Measurements from ENCODE around the gene COPZ2.
"Not testable (repeated sequence)": the region's sequence is repeated elsewhere in the genome, so short reads cannot be mapped to it uniquely, and the experiment has no call there.

COPZ2 gene

GRCh38 chr17:48070195-48070594, 32.6 kb upstream of the COPZ2 start:
- Histone ChIP-seq H3K9me2 (replicated peaks; ENCODE audit: insufficient read depth, low read length) (no peaks in the 10 kb centered on the region), H3K36me3 (ENCODE audit: low read length) (peaks cover 13% of the 10 kb centered on the region), H3K4me3 (ENCODE audit: insufficient read depth, low read length, poor library complexity, severe bottlenecking) (no peak overlapping the region), H3K27me3 (ENCODE audit: low read length) (no peaks in the 10 kb centered on the region), H3K79me2 (ENCODE audit: insufficient read depth, low read length) (no peaks in the 10 kb centered on the region), H3K27ac (ENCODE audit: low read depth, low read length) (no peak overlapping the region), H3K4me2 (ENCODE audit: low read depth, low read length, poor library complexity, severe bottlenecking) (no peak overlapping the region), H2AFZ (ENCODE audit: low read depth, low read length, severe bottlenecking) (no peak overlapping the region), H3K9ac (ENCODE audit: low read length) (no peak overlapping the region), H3F3A (ENCODE audit: insufficient read depth) (peaks cover 5% of the 10 kb centered on the region; the same call in 1 of the 2 replicates), H3K9me3 (ENCODE audit: insufficient read depth, low read length) (no peaks in the 10 kb centered on the region), H4K20me1 (ENCODE audit: low read depth, low read length) (no peaks in the 10 kb centered on the region)
- no peak for TF ChIP-seq EZH2phosphoT487 (conservative IDR thresholded peaks at IDR 0.05; ENCODE audit: low read length)

GRCh38 chr17:48068491-48068961, 30.9 kb upstream of the COPZ2 start:
- Histone ChIP-seq H3K9me2 (replicated peaks; ENCODE audit: insufficient read depth, low read length) (no peaks in the 10 kb centered on the region), H3K9me3 (ENCODE audit: insufficient read depth, low read length) (no peaks in the 10 kb centered on the region), H4K20me1 (ENCODE audit: low read depth, low read length) (no peaks in the 10 kb centered on the region), H3K36me3 (ENCODE audit: low read length) (peaks cover 13% of the 10 kb centered on the region), H3F3A (ENCODE audit: insufficient read depth) (peaks cover 10% of the 10 kb centered on the region; the same call in 1 of the 2 replicates), H3K4me3 (ENCODE audit: insufficient read depth, low read length, poor library complexity, severe bottlenecking) (no peak overlapping the region), H3K79me2 (ENCODE audit: insufficient read depth, low read length) (no peaks in the 10 kb centered on the region), H3K4me2 (ENCODE audit: low read depth, low read length, poor library complexity, severe bottlenecking) (no peak overlapping the region), H2AFZ (ENCODE audit: low read depth, low read length, severe bottlenecking) (no peak overlapping the region), H3K27ac (ENCODE audit: low read depth, low read length) (no peak overlapping the region), H3K9ac (ENCODE audit: low read length) (no peak overlapping the region), H3K27me3 (ENCODE audit: low read length) (no peaks in the 10 kb centered on the region)
- TF ChIP-seq EZH2phosphoT487 (conservative IDR thresholded peaks at IDR 0.05; ENCODE audit: low read length) (no peak), CTCF (IDR thresholded peaks at IDR 0.05; ENCODE audit: insufficient read depth, low read length, poor library complexity, severe bottlenecking) (no peak)

- not testable (repeated sequence) for H3K36me3 ChIP-seq (ENCODE audit: low read length)
Measured at GRCh38 chr17:48067808-48068207, 30.2 kb upstream of the COPZ2 start.

GRCh38 chr17:48067245-48067644, 29.6 kb upstream of the COPZ2 start:
- no peak overlapping the region for H2AFZ ChIP-seq (ENCODE audit: low read depth, low read length, severe bottlenecking)
- H3K9me3 ChIP-seq (ENCODE audit: insufficient read depth, low read length): no peaks in the 10 kb centered on the region
- H3K9ac ChIP-seq (ENCODE audit: low read length): no peak overlapping the region
- H3K36me3 ChIP-seq (ENCODE audit: low read length): peaks cover 9% of the 10 kb centered on the region
- no peaks in the 10 kb centered on the region for H3K9me2 ChIP-seq (replicated peaks; ENCODE audit: insufficient read depth, low read length)
- H3K4me3 ChIP-seq (ENCODE audit: insufficient read depth, low read length, poor library complexity, severe bottlenecking): no peak overlapping the region
- TF ChIP-seq EZH2phosphoT487 (conservative IDR thresholded peaks at IDR 0.05; ENCODE audit: low read length): no peak
- no peak for TF ChIP-seq CTCF (IDR thresholded peaks at IDR 0.05; ENCODE audit: insufficient read depth, low read length, poor library complexity, severe bottlenecking)
- H3K4me2 ChIP-seq (ENCODE audit: low read depth, low read length, poor library complexity, severe bottlenecking): no peak overlapping the region
- H3K27ac ChIP-seq (ENCODE audit: low read depth, low read length): no peak overlapping the region
- H3F3A ChIP-seq (ENCODE audit: insufficient read depth): peaks cover 10% of the 10 kb centered on the region; the same call in 1 of the 2 replicates
- H4K20me1 ChIP-seq (ENCODE audit: low read depth, low read length): no peaks in the 10 kb centered on the region
- no peaks in the 10 kb centered on the region for H3K27me3 ChIP-seq (ENCODE audit: low read length)
- no peaks in the 10 kb centered on the region for H3K79me2 ChIP-seq (ENCODE audit: insufficient read depth, low read length)

More at GRCh38 chr17:48067808-48068207, 30.2 kb upstream of the COPZ2 start:
- H3K9me3 ChIP-seq (ENCODE audit: insufficient read depth, low read length); H3K9me2 ChIP-seq (replicated peaks; ENCODE audit: insufficient read depth, low read length); H3K4me2 ChIP-seq (ENCODE audit: low read depth, low read length, poor library complexity, severe bottlenecking); H3K27ac ChIP-seq (ENCODE audit: low read depth, low read length); H3K4me3 ChIP-seq (ENCODE audit: insufficient read depth, low read length, poor library complexity, severe bottlenecking); H4K20me1 ChIP-seq (ENCODE audit: low read depth, low read length); H2AFZ ChIP-seq (ENCODE audit: low read depth, low read length, severe bottlenecking); H3K79me2 ChIP-seq (ENCODE audit: insufficient read depth, low read length); H3K27me3 ChIP-seq (ENCODE audit: low read length); H3F3A ChIP-seq (ENCODE audit: insufficient read depth); H3K9ac ChIP-seq (ENCODE audit: low read length): not testable (repeated sequence)
